GM19463 (cell line): ENCODE measurements around the gene DCN.

Source experiments
- ATAC-seq: cut with Tn5 transposase; IDR thresholded peaks from one replicate; pipeline ENCODE4 v1.9.1; 2021; ENCODE audit warnings: mild to moderate bottlenecking, moderate library complexity; ENCODE audit not compliant: unreplicated experiment

Gene DCN

GRCh38 chr12:91140026-91140931, 42.3 kb downstream of the DCN start:
- no peak for ATAC-seq

DNA sequence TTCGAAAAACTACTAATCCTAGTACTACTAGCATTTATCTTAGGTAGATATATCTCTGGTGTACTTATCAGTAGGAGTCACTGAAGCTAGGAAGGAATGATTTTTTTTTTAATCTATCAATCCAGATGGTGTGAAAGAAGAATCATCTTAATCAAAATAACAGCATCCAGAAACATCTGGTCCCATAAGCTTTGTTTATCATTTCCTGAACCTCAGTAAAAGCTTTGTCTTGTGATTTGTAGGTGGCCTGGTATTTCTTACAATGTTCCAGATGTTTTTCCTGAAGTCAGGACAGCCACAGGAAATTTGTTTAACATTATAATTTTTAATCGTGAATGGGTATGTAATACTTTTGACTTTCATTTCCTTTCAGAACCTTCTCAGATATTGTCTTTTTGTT, 43.3 kb downstream of the DCN start:
- no peak for ATAC-seq

GRCh38 chr12:91138337-91138920, 44.2 kb downstream of the DCN start:
- no peak for ATAC-seq

- ATAC-seq, result no peak
These were observed 48.7 kb downstream of the DCN start for GRCh38 chr12:91133871-91134270.

GRCh38 chr12:91129662-91130362, 52.8 kb downstream of the DCN start:
- ATAC-seq, result no peak

GRCh38 chr12:91127751-91128150, 54.9 kb downstream of the DCN start:
- ATAC-seq, result no peak

- no peak for ATAC-seq
These were observed 55.3 kb downstream of the DCN start for GRCh38 chr12:91127306-91127705.

- no peak for ATAC-seq
These were observed 56.1 kb downstream of the DCN start for GRCh38 chr12:91126516-91126915.

- ATAC-seq, result no peak
These were observed 59.2 kb downstream of the DCN start for GRCh38 chr12:91123236-91123916.

DNA sequence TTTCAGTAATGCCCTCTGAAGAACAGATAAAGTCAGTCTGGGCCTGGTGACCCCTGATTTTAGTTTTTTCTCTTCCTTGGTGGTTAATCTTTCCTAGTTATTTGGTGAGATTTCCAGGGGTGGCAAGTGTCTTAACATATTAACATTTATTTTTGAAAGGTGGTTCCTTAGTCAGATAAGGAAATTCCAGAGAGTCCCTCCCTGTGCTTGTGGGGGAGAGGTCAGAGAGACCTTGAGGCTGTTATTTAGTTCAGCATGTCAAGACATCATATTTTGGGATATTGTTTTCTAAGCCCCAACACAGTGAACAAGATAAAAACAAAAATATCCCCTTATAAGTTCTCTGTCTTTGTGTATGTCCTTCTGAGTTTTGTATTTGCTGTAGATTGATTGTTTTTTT, 61.8 kb downstream of the DCN start:
- ATAC-seq, result no peak

GRCh38 chr12:91119089-91119488, 63.5 kb downstream of the DCN start:
- ATAC-seq, result no peak

DNA sequence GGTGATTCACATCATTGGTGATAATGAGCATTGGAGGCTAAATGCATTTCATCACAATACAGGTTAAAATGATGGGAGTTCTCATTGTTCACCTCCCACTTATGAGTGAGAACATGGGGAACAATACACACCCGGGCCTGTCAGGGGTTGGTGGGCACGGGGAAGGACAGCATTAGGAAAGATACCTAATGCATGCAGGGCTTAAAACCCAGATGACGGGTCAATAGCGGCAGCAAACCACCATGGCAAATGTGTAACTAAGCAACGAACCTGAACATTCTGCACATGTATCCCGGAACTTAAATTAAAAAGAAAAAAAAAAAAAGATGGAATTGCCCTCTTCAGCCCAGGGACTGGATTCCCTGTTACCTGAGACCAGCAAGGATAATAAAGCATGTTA, 69.0 kb downstream of the DCN start:
- no peak for ATAC-seq

- no peak for ATAC-seq
These were observed 71.0 kb downstream of the DCN start, which contains the start of gene LUM for GRCh38 chr12:91111366-91112325. LUM (minus strand) TSS chr12:91111494; CDS start chr12:91108979, 2,515 bp downstream.

GRCh38 chr12:91110311-91110924, 72.2 kb downstream of the DCN start:
- ATAC-seq, result no peak

DNA sequence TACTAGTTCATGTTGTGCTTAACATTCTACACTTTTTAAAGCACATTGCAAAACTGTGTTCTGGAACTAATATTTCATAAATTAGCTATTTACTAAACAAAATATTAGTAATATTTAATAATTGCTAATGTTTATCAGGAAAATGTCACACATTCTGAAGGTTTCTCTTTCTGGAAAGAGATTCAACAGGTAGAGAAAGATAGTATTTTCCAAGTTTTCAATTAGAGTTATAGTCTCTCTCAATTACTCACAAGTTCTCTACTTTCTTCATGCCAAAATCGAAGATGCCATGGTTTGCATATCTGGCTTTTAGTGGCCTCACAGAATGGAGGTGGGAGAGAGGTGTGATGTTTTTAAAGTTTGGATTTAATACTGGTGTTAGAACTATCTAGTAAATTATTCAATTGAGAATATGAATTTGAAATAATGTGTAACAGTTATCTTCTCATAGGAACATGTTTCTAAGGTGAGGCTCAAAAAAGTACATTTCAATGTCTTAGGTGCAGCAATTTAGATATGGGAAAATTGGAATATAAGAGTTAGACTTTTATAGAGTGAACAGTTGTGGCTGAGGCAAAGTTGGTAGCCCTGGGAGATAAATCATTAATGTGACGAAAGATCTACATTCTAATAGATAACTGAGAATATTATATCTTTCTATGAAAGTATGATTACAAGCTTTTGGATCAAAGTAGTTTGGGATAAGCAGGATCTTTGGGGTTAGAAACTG, 72.9 kb downstream of the DCN start:
- ATAC-seq, result no peak

DNA sequence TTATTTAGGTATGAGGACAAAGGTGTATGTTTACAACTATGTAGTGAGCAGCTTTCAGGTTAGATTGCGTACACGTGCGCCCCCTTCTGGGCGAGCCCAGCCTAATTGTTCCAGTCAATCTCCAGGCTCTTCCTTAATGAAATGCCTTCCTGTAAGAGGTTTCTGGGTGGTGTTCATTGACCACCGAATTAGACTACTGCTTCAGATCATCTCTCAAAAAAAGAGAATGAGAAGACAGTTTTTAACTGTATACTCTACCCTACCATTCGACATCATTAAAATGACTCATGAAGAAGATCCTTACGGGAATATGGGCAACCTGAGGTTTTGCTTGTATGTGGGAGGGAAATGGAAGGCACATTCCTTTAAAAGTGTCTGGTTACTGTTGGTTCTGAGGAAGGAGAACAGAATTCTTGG, 73.5 kb downstream of the DCN start:
- ATAC-seq, result peak; percentile 89

DNA sequence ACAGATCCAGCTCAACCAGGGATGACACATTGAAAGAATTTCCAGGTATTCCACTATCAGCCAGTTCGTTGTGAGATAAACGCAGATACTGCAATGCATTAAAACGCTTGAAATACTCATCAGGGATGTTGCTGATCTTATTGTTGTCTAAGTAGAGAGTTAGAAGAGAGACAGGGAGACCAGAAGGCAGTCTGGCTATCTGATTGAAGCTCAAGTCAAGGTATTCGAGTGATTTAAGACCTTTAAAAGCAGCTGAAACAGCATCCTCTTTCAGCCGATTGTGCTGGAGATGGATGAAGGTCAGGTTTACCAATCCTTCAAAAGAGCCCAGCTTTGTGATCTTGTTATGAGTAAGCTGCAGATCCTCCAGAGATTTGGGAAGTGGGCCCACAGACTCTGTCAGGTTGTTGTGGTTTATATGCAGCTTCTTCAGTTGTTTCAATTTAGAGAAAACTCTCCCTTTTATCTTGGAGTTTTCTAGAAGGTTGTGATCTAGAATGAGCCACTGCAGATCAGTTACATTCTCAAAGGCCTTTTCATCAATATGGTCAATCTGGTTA, 74.3 kb downstream of the DCN start:
- no peak for ATAC-seq

- ATAC-seq, result no peak
These were observed 76.3 kb downstream of the DCN start for GRCh38 chr12:91106283-91106682.

GRCh38 chr12:91105807-91106206, 76.8 kb downstream of the DCN start:
- no peak for ATAC-seq
